AG09319 (cell line): ENCODE measurements around the gene MEPCE.
"Not testable (repeated sequence)": the region's sequence is repeated elsewhere in the genome, so short reads cannot be mapped to it uniquely, and the experiment has no call there.

ENCODE experiments used
- DNase-seq: peaks from one replicate; pipeline ENCODE4 v3.0.0-alpha.2; 2010; ENCODE audit warnings: low read depth; ENCODE audit errors: extremely low read depth
- TF ChIP-seq, protein P1 (sequence below): IDR thresholded peaks from 2 replicates; pipeline ENCODE4 v1.5.1; 2011; ENCODE audit warnings: low read depth, mild to moderate bottlenecking, inconsistent platforms, low read length, moderate library complexity

Gene MEPCE

DNA sequence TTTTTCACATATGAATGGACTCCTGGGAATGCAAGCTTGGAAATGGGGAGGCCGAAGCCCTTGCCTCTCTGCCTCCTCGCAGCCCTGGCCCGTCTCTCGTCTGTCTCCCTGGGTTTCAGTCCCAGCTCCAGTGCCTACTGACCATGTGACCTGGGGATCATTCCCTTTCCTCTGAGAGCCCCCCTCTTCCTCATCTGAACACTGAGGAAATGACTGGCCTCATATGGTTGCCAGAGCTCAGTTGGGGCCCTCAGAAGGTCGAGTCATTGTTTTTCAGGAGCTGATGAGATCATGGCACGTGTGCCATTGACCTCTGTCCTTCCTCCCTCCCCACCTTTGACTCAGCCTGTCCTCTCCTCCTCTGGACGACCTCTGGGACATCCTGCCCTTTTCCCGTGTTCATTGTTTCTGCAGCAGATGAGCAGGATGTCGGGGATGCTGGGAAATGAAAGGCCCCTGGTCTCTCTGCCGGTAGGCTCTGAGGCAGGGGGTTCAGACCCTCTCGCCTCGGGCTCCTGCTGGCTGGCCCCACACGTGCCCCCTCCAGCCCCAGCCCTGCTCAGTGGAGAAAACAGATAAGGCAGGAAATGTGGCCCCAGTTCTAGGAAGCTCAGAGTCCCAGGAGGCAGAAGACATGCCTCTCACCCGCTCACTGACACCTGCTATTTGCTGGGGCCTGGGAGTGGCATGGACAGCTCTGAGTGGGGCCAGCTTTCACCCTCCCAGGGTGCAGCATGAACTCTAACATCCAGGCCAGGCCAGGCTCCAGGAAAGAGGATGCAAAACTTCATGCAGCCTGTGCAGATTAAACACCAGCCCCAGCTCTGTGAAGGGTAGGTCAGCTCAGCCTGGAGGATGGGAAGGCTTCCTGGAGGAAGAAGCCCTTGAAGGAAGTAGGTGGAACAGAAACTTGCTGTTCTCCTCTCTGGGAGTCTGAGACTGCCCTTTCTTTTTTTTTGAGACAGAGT, 15.0 kb downstream of the MEPCE start:
- DNase-seq = no peak
- TF ChIP-seq, protein P1, sequence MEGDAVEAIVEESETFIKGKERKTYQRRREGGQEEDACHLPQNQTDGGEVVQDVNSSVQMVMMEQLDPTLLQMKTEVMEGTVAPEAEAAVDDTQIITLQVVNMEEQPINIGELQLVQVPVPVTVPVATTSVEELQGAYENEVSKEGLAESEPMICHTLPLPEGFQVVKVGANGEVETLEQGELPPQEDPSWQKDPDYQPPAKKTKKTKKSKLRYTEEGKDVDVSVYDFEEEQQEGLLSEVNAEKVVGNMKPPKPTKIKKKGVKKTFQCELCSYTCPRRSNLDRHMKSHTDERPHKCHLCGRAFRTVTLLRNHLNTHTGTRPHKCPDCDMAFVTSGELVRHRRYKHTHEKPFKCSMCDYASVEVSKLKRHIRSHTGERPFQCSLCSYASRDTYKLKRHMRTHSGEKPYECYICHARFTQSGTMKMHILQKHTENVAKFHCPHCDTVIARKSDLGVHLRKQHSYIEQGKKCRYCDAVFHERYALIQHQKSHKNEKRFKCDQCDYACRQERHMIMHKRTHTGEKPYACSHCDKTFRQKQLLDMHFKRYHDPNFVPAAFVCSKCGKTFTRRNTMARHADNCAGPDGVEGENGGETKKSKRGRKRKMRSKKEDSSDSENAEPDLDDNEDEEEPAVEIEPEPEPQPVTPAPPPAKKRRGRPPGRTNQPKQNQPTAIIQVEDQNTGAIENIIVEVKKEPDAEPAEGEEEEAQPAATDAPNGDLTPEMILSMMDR = no peak

DNA sequence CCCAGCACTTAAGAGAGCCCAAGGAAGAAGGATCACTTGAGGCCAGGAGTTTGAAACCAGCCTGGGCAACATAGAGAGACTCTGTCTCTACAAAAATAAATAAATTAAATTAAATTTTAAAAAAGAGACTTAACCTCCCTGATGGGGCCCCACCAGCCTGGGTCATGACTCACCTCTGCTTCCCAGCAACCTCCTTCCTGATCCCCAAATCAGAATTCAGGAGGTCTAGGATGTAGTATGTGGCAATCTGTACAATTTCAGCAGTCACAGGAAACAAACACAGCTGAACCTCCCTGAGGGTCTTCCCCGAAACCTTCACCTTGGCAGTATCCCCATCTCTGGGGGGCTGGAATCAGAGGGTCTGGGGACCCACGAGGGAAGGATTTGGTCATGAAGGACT, 16.4 kb downstream of the MEPCE start:
- TF ChIP-seq, protein P1 = no peak
- DNase-seq = no peak

DNA sequence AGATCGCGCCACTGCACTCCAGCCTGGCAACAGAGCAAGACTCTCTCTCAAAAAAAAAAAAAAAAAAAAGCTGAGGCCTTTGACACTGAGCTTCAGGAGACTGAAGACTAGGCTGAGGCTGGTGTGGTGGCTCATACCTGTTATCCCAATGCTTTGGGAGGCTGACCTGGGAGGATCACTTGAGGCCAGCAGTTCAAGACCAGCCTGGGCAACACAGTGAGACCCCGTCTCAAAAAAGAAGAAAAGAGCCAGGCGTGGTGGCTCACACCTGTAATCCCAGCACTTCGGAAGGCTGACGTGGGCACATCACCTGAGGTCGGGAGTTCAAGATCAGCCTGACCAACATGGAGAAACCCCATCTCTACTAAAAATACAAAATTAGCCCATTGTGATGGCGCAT, 17.7 kb downstream of the MEPCE start:
- DNase-seq = not testable (repeated sequence)

DNA sequence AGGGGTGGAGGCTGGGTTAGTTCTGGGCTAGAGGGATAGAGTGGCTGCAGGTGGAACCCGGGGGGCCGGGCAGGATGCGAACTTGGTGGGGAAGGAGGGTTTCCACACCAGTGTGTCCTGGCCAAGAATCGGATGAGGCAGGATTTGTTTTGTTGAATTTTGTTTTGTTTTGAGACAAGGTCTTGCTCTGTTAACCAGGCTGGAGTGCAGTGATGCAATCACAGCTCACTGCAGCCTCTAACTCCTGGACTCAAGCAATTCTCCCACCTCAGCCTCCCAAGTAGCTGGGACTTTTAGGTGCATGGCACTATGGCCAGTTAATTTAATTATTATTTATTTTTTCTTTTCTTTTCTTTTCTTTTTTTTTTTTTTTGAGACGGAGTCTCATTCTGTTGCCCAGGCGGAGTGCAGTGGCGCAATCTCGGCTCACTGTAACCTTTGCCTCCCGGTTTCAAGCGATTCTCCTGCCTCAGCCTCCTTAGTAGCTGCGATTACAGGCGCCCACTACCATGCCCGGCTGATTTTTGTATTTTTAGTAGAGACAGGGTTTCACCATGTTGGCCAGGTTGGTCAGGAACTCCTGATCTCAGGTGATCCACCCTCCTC, 19.7 kb downstream of the MEPCE start:
- DNase-seq = no peak
- TF ChIP-seq, protein P1 = no peak

DNA sequence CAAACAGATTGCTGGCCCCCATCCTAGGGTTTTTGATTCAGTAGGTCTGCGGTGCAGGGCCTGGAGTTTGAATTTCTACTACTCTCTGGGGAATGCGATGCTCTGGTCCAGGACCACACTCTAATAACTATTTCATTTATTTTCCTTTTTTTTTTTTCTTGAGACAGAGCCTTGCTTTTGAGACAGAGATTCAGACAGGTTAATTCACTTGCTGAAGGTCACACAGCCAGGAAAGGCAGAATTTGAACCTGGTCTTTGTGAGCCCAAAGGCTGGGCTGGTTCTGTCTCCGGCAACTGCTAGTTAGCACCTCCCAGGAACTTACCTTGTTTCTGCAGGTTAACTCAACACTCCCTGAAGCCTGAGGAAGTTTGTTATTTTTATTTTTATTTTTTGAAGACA, 22.9 kb downstream of the MEPCE start:
- DNase-seq = no peak
- TF ChIP-seq, protein P1 = no peak

DNA sequence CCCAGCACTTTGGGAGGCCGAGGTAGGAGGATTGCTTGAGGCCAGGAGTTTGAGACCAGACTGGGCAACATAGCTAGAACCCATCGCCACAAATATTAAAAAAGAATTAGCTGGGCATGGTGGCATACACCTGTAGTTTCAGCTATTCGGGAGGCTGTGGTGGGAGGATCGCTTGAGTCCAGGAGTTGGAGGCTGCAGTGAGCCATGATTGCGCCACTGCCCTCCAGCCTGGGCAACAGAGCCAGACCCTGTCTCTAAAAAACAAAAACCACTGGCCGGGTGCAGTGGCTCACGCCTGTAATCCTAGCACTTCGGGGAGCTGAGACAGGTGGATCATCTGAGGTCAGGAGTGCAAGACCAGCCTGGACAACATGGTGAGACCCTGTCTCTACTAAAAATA, 24.2 kb downstream of the MEPCE start:
- DNase-seq = not testable (repeated sequence)

DNA sequence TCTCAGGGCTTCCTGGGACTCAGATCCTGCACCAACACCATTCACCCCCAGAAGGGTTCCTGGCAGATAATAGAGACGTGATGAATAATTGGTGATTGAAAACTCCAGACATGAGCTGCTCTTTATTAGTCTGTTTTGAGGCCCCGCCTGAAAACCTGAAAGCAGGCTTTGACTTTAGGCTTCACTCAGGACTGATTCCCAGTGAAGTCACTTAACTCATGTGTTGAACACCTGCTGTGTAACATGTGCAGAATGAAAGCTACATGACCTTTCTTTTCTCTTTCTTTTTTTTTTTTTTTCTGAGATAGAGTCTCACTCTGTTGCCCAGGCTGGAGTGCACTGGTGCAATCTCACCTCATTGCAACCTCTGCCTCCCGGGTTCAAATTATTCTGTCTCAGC, 25.6 kb downstream of the MEPCE start:
- TF ChIP-seq, protein P1 = no peak
- no peak for DNase-seq

DNA sequence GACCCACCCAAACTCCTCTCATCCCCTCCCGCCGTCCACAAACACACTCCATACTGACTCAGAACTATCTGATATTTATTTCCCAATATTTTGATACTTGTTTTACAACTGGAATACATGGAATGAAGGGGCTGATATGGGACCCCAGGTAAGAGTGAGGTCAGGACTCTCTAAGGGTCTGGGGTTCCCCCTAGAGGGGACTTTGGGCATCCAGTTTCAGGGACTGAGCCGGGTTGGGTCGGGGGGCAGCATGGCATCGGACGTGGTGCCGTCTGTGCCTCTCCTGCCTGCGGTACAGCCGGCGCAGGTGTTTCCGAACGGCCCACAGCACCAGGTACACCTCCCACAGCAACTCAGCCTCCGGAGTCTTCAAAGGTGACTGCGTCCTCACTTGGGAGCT, 26.9 kb downstream of the MEPCE start:
- DNase-seq = no peak
- TF ChIP-seq, protein P1 = no peak
